Spleen (tissue), 11 donors: ENCODE measurements around the gene TCP11L2. TPM values are rescaled to one million over a fixed set of nuclear protein-coding genes. Genes with fewer than 3 reads are reported as not detected.
"Not testable (repeated sequence)": the region's sequence is repeated elsewhere in the genome, so short reads cannot be mapped to it uniquely, and the experiment has no call there.

Source experiments
- DNase-seq: peaks from one replicate; pipeline ENCODE4 v3.0.0-alpha.2; 2020
- H3K27ac ChIP-seq, 8 donors: fragments of 200-600 bp; sonication (generic) in 7 of 8; 1 replicate in 4 of 8; 2 replicates in 4 of 8; pipeline versions ENCODE4 v1.5.0 to v1.8.0; 2016 to 2021; ENCODE audit warnings: inconsistent platforms in 4 of 8, mild to moderate bottlenecking in 4 of 8, moderate library complexity in 1 of 8
- H3K27me3 ChIP-seq, 7 donors: fragments of 200-600 bp; sonication (generic) in 6 of 7; replicated peaks in 1 of 7; 1 replicate in 4 of 7; 2 replicates in 3 of 7; pipeline versions ENCODE4 v1.5.0 to v1.8.0; 2016 to 2021; ENCODE audit warnings: inconsistent platforms in 3 of 7, mild to moderate bottlenecking in 1 of 7
- H3K36me3 ChIP-seq, 6 donors: fragments of 200-600 bp; sonication (generic) in 5 of 6; 1 replicate in 4 of 6; 2 replicates in 2 of 6; pipeline versions ENCODE4 v1.5.0 to v1.8.0; 2016 to 2021; ENCODE audit warnings: inconsistent platforms in 2 of 6
- H3K4me1 ChIP-seq, 6 donors: fragments of 200-600 bp; sonication (generic) in 5 of 6; 1 replicate in 3 of 6; 2 replicates in 3 of 6; pipeline versions ENCODE4 v1.5.0 to v1.8.0; 2016 to 2021; ENCODE audit warnings: inconsistent platforms in 3 of 6
- H3K4me3 ChIP-seq, 8 donors: fragments of 200-600 bp; sonication (generic) in 7 of 8; 1 replicate in 4 of 8; 2 replicates in 4 of 8; pipeline versions ENCODE4 v1.5.0 to v1.8.0; 2016 to 2021; ENCODE audit warnings: inconsistent platforms in 4 of 8, mild to moderate bottlenecking in 4 of 8, moderate library complexity in 2 of 8
- H3K9me3 ChIP-seq, 8 donors: fragments of 200-600 bp; sonication (generic) in 7 of 8; 1 replicate in 4 of 8; 2 replicates in 4 of 8; pipeline versions ENCODE4 v1.5.0 to v1.8.0; 2016 to 2021; ENCODE audit warnings: inconsistent platforms in 4 of 8
- CTCF ChIP-seq, 11 experiments: fragments of 200-600 bp in 7 of 11; fragments of 450-650 bp in 4 of 11; sonication (generic) in 4 of 11; IDR thresholded peaks in 8 of 11; conservative IDR thresholded peaks in 3 of 11; 1 replicate in 7 of 11; 2 replicates in 4 of 11; pipeline versions ENCODE4 v1.4.0 to v1.8.0; 2016 to 2021; ENCODE audit warnings: antibody characterized with exemption in 11 of 11, inconsistent platforms in 4 of 11, mild to moderate bottlenecking in 1 of 11
- POLR2A ChIP-seq, 3 donors: fragments of 450-650 bp; IDR thresholded peaks; one replicate each; pipeline ENCODE4 v1.5.1; 2017; ENCODE audit warnings: antibody characterized with exemption in 3 of 3, mild to moderate bottlenecking in 1 of 3
- POLR2AphosphoS5 ChIP-seq, 3 donors: sonication (generic); formaldehyde crosslinking; IDR thresholded peaks; one replicate each; pipeline ENCODE4 v1.5.1; 2017; ENCODE audit warnings: antibody characterized with exemption in 3 of 3
- WGBS, 5 donors: extraction: QIAGEN DNeasy Blood & Tissue Kit in 3 of 5; methylation state at CpG; one replicate each; pipeline versions ENCODE4 v1.1.5 to v1.1.7; 2013 to 2018; 5-methylcytosine and 5-hydroxymethylcytosine counted together
- intact Hi-C: fragments of 100-400 bp; cut with DNase I; formaldehyde crosslinking; loops from one replicate; pipeline ENCODE4 v1.15.0; 2023; ENCODE audit warnings: low total_unique reads
- polyA plus RNA-seq, 3 donors: library from polyadenylated mRNA; stranded (reverse); fragments of 200-250 nt; gene quantifications; one replicate each; pipeline ENCODE4 v1.2.1, GENCODE V29; 2013
- total RNA-seq, 7 donors: library from RNA; depleted of rRNA in 3 of 7; stranded (reverse); fragments of >200 nt in 3 of 7; fragmentation: NEBNext Ultra II Directional in 4 of 7; extraction: Animal tissue kit (Norgen Biotek cat#: 25700) in 4 of 7; gene quantifications; one replicate each; pipeline versions ENCODE4 v1.1.0 to v1.2.1, GENCODE V29; 2016 to 2021
- donor health status: healthy with polysubstance abuse.
- donor health status: DM: no; HTN: no; CAD: no; lungs with moderate emphysema.
- donor health status: DM: no; HTN: no; CAD: no.
- donor health status: Bipolar disorder and iron deficiency.
- donor health status: healthy.
- donor health status: DM: no; HTN: no; CAD: no.
- donor health status: DM: yes; HTN: yes; CAD: no.

TCP11L2 gene
- total and polyA plus RNA-seq, 10 donors: 1.2 to 88.3 (median 45.8) TPM

- Histone ChIP-seq H3K27me3 (peaks cover 0 to 19% (median 0%) of the 10 kb centered on the region in 7 donors), H3K4me3 (no peak overlapping the region), H3K9me3 (peaks cover 0 to 15% (median 5%) of the 10 kb centered on the region in 8 donors), H3K27ac (no peak overlapping the region), H3K4me1 (peaks cover 0 to 12% (median 7%) of the 10 kb centered on the region in 6 donors), H3K36me3 (no peaks in the 10 kb centered on the region)
- TF ChIP-seq POLR2AphosphoS5 (IDR thresholded peaks at IDR 0.05): no peak
- no peak for TF ChIP-seq POLR2A (IDR thresholded peaks at IDR 0.05)
- no peak for TF ChIP-seq CTCF (IDR thresholded peaks at IDR 0.05 in 8 of 11, conservative IDR thresholded peaks at IDR 0.05 in 3 of 11)
- WGBS, 5 donors: 37 to 49% (median 41%) methylated on average over 10 of the region's 10 CpGs
- DNase-seq: no peak
- intact Hi-C loops: no loop called here
These were observed 18.0 kb upstream of the TCP11L2 start for GRCh38 chr12:106284358-106285105.

- no peak overlapping the region for H3K4me3 ChIP-seq
- DNase-seq: no peak
- intact Hi-C loops: no loop called here
- no peak for TF ChIP-seq POLR2A (IDR thresholded peaks at IDR 0.05)
- TF ChIP-seq CTCF (IDR thresholded peaks at IDR 0.05 in 8 of 11, conservative IDR thresholded peaks at IDR 0.05 in 3 of 11): no peak
- TF ChIP-seq POLR2AphosphoS5 (IDR thresholded peaks at IDR 0.05): no peak
- WGBS, 5 donors: 76 to 83% (median 82%) methylated on average over 4 of the region's 4 CpGs
- H3K27me3 ChIP-seq: peaks cover 0 to 19% (median 0%) of the 10 kb centered on the region in 7 donors
- H3K4me1 ChIP-seq: peaks cover 0 to 12% (median 7%) of the 10 kb centered on the region in 6 donors
- H3K36me3 ChIP-seq: no peaks in the 10 kb centered on the region
- H3K27ac ChIP-seq: no peak overlapping the region
- H3K9me3 ChIP-seq: peaks cover 0 to 15% (median 5%) of the 10 kb centered on the region in 8 donors
These were observed 16.6 kb upstream of the TCP11L2 start for GRCh38 chr12:106285982-106286381.

- Histone ChIP-seq H3K4me1 (peaks cover 0 to 12% (median 7%) of the 10 kb centered on the region in 6 donors), H3K27me3 (peaks cover 0 to 19% (median 0%) of the 10 kb centered on the region in 7 donors)
- WGBS, 5 donors: 87 to 93% (median 92%) methylated on average over 14 of the region's 14 CpGs
- H3K36me3 ChIP-seq, H3K27ac ChIP-seq, DNase-seq, H3K4me3 ChIP-seq, H3K9me3 ChIP-seq, intact Hi-C loops: not testable (repeated sequence)
These were observed 15.9 kb upstream of the TCP11L2 start for GRCh38 chr12:106286576-106287162.

GRCh38 chr12:106287364-106287763 lies 15.2 kb upstream of the TCP11L2 start:
- no peak overlapping the region for H3K4me3 ChIP-seq
- WGBS, 5 donors: 78 to 88% (median 85%) methylated on average over 1 of the region's 1 CpG

GRCh38 chr12:106288101-106288493 lies 14.4 kb upstream of the TCP11L2 start:
- TF ChIP-seq POLR2AphosphoS5 (IDR thresholded peaks at IDR 0.05) (no peak), POLR2A (IDR thresholded peaks at IDR 0.05) (no peak), CTCF (IDR thresholded peaks at IDR 0.05 in 8 of 11, conservative IDR thresholded peaks at IDR 0.05 in 3 of 11) (no peak)
- Histone ChIP-seq H3K27me3 (peaks cover 0 to 19% (median 0%) of the 10 kb centered on the region in 7 donors), H3K36me3 (no peaks in the 10 kb centered on the region), H3K4me1 (peaks cover 0 to 12% (median 7%) of the 10 kb centered on the region in 6 donors), H3K27ac (no peak overlapping the region), H3K4me3 (no peak overlapping the region), H3K9me3 (no peaks in the 10 kb centered on the region)
- intact Hi-C loops: no loop called here
- no peak for DNase-seq
- 89 to 97% (median 92%) methylated on average over 1 of the region's 1 CpG for WGBS, 5 donors

More at GRCh38 chr12:106287364-106287763, 15.2 kb upstream of the TCP11L2 start:
- peaks cover 0 to 2% (median under 1%) of the 10 kb centered on the region in 8 donors for H3K9me3 ChIP-seq
- TF ChIP-seq POLR2AphosphoS5 (IDR thresholded peaks at IDR 0.05): no peak
- TF ChIP-seq POLR2A (IDR thresholded peaks at IDR 0.05): no peak
- intact Hi-C loops: no loop called here
- DNase-seq: no peak
- peaks cover 0 to 12% (median 7%) of the 10 kb centered on the region in 6 donors for H3K4me1 ChIP-seq
- peaks cover 0 to 19% (median 0%) of the 10 kb centered on the region in 7 donors for H3K27me3 ChIP-seq
- no peaks in the 10 kb centered on the region for H3K36me3 ChIP-seq
- H3K27ac ChIP-seq: no peak overlapping the region
